ENCODE measurements around the gene SCAMP2. TPM values are rescaled to one million over a fixed set of nuclear protein-coding genes. Genes with fewer than 3 reads are reported as not detected.
"Not testable (repeated sequence)": the region's sequence is repeated elsewhere in the genome, so short reads cannot be mapped to it uniquely, and the experiment has no call there.

The SCAMP2 gene, protein sequence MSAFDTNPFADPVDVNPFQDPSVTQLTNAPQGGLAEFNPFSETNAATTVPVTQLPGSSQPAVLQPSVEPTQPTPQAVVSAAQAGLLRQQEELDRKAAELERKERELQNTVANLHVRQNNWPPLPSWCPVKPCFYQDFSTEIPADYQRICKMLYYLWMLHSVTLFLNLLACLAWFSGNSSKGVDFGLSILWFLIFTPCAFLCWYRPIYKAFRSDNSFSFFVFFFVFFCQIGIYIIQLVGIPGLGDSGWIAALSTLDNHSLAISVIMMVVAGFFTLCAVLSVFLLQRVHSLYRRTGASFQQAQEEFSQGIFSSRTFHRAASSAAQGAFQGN
- 108 TPM for total RNA-seq
- long read RNA-seq, transcript SCAMP2-201 (9 exons, 2,453 nt), result major isoform, 182 of 228 reads
- long read RNA-seq, partial matches to known transcripts, result 30 of 228 reads
- long read RNA-seq, other reads (novel, unspliced or antisense), result 13 of 228 reads

DNA sequence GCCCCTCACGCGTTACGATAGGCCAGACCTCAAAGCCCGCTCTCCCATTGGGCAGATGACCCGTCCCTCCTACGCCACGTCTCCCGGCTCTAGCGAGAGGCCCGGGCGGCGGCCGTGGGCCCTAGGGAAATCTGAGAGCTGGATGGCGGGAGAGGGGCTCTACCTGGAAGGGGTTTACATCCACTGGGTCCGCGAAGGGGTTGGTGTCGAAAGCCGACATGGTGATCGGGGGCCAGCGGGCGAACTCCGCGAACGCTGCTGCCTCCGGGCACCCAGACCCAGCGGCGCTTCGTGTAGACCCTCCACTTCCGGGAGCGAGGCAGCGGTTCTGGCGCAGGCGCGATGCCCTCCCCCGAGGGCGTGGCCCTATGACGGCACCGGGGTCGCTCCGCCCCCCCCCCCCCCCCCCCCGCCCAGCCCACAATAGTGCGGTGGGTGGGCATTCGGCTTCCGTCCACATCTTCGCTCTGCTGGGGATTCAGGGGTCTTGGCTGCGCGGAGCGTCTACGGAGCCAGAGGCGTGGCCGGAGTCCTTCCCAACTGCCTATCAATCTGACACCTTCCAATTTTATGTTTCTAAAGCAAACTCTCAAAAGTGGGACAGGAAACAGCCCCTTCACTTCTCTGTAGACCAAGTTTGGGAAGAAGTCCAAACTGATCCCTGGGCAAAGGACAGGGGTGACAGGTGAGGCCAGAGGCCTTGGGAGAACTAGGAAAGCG is at the start of gene SCAMP2:
SCAMP2 (minus strand) TSS at position 330 of the 720 bp plus-strand sequence; CDS start at position 220, 110 bp downstream.
- peak; percentile 97 for DNase-seq (ENCODE audit: low spot score)

DNA sequence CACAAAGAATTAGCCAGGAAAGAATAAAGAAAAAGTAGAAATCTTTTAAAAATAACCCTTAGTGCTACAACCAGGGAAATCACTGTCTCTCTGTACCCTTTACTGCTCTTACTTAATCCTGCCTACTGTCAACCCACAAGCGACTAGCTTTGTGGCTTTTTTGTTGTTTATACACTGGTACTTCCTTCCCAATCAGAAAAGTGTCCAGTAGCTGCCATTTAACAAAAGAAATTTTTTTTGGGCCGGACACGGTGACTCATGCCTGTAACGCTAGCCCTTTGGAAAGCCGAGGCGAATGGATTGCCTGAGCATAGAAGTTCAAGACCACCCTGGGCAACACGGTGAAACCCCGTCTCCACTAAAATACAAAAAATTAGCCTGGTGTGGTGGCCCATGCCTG is 47.3 kb upstream of the SCAMP2 start:
- no peak for DNase-seq (ENCODE audit: low spot score)

DNA sequence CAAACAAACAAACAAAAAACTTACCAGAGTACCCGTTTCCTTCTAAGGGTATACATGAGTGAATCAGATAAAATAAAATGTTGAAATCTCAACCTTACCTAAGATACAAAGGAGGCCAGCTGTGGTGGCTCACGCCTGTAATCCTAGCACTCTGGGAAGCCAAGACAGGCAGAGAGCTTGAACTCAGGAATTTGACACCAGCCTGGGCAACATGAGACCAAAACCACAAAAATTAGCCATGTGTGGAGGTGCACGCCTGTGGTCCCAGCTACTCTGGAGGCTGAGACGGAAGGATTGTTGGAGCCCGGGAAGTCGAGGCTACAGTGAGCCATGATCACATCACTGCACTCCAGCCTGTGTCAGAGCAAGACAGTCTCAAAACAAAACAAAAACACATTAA is 44.5 kb upstream of the SCAMP2 start:
- DNase-seq (ENCODE audit: low spot score), result no peak

DNA sequence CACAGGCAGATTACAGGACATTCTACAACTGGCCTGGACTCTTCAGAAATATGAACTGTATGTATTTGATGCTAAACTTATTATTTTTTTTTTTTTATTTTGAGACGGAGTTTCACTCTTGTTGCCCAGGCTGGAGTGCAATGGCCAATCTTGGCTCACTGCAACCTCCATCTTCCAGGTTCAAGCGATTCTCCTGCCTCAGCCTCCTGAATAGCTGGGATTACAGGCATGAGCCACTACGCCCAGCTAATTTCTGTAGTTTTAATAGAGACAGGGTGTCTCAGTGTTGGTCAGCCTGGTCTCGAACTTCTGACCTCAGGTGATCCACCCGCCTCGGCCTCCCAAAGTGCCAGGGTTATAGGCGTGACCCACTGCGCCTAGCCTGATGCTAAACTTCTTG is 40.6 kb upstream of the SCAMP2 start:
- DNase-seq (ENCODE audit: low spot score), result not testable (repeated sequence)

DNA sequence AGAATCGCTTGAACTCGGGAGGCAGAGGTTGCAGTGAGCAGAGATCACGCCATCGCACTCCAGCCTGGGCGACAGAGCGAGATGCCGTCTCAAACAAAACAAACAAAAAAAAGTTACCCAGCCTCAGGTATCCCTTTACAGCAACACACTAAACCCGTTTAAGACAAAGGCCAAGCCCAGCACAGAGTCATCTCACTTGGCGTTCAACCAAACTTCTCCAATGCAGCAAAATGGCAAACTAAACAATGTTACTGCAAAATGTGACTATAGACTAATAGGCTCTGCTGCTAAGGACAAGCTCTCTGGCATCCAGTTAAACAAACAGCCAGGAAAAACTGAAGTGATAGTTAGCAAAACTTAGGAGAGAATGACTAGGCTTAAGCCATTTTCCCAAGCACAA is 39.9 kb upstream of the SCAMP2 start:
- no peak for DNase-seq (ENCODE audit: low spot score)

DNA sequence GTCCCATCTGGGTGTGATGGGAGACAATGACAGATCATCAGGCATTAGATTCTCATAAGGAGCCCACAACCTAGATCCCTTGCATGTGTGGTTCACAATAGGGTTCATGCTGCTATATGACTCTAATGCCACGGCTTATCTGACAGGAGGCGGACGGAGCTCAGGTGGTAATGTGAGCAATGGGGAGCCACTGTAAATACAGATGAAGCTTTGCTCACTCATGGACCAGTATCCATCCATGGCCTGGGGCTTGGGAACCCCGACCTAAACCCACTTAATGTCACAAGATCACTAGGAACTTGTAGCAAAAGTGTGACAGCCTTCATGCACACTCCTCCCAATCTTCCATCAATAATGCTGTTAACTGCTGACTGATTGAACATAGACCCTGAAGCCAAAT is 35.5 kb upstream of the SCAMP2 start:
- DNase-seq (ENCODE audit: low spot score), result no peak

DNA sequence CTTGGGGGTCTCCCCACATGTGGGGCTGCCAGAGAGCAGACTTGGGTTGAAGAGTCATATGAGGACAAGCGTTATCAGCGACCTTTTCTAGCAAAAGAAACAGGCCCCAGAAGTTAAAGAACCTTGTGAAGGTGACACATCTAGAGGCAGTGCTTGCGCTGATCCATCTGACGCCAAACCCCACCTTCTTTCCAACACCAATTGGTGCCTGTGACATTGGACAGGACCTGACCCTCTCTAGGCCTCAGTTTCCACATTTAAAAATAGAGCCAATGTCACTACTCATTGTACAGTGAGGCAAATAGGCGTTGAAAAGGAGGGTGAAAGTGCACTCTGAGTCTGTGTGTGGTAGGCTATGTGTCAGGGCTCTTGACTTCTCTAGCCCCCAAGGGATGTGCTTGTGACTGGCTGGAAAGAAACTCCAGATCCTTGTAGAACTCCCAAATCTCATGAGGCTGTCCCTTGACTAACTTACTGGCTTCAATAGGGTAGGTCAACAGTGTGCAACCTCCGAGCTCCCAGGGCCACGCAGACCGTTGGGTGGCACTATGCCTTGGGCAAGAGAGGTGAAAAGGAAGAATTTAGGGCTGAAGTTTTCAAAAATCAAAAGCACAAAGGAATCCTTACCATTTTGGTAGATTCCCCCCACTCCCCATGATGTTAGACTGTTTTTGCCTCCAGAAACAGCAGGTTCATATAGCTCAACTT is 34.2 kb upstream of the SCAMP2 start:
- DNase-seq (ENCODE audit: low spot score), result no peak

DNA sequence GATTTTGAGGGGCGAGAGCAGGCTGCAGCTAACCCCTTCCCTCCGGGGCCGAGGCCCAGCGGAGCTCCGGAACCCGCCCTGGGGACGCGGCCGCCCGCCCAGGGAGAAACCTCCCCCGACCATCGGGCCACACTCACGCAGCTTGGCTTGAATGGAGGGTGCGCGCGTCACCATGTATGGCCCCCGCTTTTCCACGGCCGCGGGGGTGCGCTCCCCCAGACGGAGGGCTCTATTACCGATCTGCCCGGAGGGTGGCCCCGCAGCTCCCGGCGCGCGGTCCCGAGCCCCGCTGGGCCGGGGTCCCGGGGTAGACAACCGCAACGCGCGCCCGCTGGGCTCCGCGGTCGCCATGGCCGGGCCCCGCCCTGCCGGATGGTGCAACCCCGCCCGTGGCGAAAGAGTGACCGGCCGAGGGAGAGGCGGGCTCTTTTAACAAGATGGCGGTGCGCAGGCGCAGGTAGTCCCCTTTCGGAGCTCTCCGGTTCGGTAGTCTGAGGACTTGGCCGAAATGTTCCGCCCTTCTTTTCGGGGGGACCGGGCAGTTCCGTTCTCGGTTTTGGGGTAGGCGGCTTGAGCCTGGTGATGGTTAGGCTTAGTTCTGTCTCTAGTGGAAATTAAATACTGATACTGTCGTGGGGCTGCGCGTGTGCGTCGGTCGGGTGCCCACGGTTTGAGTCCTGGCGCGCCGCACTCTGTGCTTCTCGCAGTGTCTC is 33.4 kb upstream of the SCAMP2 start, which contains the start of gene FAM219B:
FAM219B (minus strand) TSS at position 402 of the 713 bp plus-strand sequence; CDS start at position 351, 51 bp downstream.
- DNase-seq (ENCODE audit: low spot score), result peak; percentile 98

DNA sequence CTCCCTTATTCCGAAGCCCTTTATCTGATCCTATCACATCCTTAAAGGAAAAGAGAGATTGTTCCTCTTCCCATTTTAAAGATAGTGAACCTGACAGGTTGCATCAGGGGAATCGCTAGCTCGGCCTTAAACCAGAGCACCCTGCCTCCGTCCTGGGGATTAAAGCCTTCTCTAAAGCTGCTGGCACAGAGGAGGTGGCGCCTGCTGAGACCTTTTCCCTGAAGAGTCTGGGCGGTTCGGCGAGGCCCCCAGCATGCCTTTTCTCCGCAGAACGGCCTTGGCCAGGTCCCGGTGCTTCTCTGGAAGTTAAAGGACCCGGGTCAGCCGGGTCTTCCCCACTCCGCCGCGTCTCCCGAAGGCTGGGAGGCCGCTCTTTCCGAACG is 32.9 kb upstream of the SCAMP2 start:
- DNase-seq (ENCODE audit: low spot score), result no peak

DNA sequence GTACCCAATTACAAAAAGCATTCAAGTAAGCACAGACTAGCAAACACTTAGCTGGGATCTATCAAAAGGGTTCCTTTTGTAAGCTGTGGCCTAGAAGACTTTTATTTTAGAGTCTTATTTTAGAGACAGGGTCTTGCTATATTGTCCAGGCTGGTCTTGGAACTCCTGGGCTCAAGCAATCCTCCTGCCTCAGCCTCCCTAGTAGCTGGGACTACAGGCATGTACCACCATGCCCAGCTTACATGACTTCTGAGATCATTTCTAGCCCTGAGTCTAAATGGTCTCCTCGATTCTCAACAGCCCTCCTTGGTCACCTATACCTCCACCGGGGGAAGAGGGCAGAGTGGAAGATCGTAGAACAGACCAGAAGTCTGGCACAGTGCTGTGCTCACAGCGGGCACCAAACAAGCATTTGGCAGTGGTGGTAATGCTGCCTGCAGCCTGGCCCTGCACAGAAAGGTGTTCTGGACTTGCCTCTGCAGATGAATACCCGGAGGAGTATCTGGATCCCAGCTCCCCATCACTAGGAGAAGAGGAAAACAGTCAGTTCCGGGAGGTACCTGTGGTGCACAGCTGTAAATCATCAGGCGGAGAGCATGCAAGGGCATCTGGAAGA is 31.1 kb upstream of the SCAMP2 start:
- no peak for DNase-seq (ENCODE audit: low spot score)

DNA sequence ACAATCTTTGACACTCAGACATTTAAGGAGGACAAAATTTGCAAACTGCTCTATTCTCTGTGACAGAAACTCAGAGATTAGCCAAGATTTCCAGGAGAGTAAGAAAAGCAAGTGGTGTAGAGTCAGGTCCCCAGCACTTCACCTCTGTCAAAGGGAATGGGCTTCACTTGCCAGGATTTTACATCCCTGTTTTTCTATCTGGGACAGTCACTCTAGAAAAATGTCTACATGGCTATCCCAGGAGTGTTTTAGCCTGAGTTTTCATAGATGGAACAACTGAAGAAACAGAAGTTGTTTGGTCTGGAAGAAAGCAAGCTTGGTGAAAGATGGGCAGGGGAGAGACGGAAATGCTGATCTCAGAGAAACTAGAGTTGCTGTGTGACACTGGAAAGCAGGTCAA is 30.5 kb upstream of the SCAMP2 start:
- no peak for DNase-seq (ENCODE audit: low spot score)

DNA sequence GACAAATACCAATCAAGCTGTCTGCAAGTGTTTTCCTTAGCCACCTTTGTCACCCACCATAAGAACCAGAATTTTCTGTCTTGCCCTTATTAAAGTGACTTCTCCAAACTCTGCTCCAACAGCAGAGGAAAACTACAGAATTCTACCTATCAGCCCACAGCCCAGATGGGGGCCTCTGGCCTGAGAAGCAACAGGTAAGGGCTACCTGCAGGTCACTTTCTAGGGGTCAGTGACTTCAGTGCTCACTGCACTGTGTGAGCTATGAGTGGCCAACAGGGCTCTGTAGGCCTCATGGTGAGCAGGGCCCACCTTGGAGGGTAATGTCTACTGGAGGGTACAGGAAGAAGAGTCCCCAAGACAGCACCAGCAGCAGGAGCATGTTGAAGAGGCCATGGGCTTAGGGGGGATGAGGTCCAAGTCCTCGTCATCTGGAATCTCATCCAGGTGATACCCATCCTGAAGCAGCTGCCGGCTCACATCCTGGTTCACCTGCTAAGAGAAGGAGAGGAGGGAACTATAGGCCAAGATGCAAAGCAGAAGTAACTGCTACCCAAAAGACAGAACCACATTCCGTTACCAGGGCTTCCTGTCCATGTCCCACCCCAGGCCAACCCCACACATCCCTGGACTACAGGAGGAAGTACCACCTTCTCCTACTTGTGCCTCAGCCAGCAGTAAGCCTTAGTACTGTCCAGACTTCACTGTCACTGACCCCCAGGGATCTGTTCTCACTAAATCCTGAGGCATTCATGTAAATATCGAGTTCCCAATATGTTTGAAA is 29.3 kb upstream of the SCAMP2 start:
- no peak for DNase-seq (ENCODE audit: low spot score)

DNA sequence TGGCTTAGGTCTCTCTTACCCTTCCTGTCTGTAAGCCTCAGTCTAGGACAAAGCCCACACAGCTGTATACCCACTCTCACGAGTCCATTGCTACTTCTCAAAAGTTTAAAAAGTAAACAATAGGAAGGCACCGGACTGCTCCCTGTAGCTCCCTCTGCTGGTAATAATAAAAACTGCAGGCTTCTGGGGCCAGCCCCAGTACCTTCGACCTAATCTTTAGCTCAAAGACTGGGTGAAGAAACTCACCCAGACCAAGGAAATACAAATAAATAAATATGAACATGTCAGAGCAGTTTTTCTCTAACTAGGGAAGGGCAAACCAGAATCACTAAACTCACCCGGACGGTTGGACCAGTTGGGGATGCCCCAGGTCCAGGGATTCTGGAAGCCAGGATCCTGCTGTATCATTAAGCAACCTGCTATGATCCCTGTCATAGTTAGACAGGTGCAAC is 28.5 kb upstream of the SCAMP2 start:
- DNase-seq (ENCODE audit: low spot score), result no peak

DNA sequence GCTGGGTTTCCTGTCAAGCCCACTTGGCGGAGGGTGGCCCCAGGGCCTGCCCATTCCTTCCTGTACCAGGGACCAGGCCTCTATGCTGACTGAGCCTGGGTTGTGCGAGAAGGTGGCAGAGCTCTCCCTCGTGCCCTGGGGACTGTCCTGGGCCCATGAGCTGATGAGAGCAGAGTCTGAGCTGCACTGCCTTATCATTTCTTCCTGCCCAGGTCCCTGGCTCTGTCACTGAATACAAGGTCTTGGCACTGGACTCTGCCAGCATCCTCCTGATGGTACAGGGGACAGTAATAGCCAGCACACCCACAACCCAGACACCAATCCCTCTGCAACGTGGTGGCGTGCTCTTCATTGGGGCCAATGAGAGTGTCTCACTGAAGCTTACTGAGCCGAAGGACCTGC is 24.1 kb upstream of the SCAMP2 start:
- DNase-seq (ENCODE audit: low spot score), result no peak

DNA sequence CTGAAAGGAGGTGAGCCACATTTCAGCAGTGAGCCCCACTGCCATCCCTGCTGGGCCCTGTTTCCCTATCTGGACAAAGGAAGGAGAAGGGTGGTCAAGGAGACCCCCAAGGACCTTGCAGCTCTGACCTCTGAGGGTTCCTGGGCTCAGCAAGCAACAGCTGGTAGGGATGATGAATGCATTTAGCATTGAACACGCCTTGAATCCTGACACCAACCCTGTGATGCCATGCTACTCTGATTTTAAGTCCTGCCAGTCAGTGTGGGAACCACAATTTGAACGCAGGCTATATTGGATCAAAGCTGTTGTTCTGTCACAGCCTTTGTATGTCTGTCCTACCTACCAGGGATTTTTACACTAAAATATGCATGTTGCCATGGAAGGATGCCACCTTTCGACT is 23.2 kb upstream of the SCAMP2 start:
- DNase-seq (ENCODE audit: low spot score), result no peak

DNA sequence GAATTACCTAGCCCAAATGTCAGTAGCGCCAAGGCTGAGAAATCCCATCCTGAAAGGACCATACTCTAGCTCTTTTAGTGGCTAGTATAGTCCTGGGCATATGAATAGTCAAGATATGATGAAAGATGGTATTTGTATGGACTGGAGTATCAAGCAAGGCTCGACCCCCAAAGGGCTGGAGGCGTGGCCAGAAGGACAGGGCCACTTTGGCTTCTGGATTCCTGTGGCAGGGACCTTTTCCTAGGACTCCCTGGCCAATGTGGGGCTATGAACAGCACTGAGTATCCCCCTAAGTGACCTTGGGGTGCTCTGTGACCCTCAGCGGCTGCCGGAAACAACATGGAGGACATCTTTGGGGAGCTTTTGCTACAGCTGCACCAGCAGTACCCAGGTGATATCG is 22.7 kb upstream of the SCAMP2 start:
- no peak for DNase-seq (ENCODE audit: low spot score)

DNA sequence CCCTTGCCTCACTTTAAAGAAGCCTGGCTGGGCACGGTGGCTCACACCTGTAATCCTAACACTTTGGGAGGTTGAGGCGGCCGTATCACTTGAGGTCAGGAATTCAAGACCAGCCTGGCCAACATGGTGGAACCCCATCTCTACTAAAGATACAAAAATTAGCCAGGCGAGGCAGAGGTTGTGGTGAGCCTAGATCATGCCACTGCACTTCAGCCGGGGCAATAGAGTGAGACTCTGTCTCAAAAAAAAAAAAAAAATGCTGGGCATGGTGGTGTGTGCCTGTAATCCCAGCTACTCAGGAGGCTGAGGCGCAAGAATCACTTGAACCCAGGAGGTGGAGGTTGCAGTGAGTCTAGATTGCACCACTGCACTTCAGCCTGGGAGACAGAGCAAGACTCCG is 21.2 kb upstream of the SCAMP2 start:
- not testable (repeated sequence) for DNase-seq (ENCODE audit: low spot score)

DNA sequence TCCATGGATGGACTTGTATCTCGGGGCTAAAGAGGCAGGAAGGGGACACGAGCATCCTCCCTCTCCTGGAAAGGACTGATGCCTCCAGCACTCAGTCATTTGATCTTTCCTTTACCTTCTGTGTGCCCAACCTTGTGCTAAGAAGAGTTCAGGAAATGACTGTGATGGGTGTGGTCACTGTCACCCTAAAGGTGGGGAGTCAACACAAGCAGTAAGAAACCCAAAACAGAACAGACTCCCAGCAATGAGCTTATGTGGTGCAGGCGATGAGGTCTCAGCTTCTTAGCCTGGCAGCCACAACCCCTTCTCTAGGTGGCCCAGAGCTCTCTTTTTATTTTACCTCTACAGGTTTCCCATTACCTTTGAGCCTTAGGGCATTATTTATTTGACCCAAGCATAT is 20.5 kb upstream of the SCAMP2 start:
- no peak for DNase-seq (ENCODE audit: low spot score)

DNA sequence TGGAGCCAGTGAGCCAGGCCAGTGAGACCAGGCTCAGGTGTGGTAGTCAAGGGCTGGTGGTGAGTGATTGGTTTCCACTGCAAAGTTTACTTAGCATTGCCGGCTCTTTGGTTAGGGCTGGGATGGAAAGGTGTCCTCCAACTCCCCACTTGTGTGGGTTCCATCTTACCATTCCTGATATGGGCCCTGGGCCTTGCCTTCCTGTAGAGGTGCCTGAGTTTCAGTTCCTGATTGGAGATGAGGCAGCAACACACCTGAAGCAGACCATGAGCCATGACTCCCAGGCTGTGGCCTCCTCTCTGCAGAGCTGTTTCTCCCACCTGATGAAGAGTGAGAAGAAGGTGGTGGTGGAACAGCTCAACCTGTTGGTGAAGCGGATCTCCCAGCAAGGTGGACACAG is 19.8 kb upstream of the SCAMP2 start:
- no peak for DNase-seq (ENCODE audit: low spot score)

DNA sequence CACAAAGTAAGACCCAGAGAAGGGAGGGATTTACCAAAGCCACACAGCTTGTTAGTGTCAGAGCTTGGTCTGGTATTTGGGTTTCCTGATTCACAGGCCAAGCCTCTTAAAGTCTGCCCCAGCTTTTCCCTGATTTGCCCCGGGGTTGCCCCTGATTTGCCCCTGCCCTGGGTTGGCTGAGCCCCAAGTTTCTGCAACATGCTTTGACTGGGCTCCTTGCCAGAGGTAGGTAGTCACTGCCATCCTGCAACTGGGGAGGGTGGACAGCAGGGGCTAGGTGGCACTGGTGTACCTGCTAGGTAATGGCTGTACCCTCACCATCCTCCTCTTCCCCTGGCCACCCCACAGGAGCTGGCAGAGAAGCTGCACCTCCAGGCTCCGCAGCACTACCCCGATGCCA is 19.1 kb upstream of the SCAMP2 start:
- no peak for DNase-seq (ENCODE audit: low spot score)
